Dedifferentiated amniotic fluid mesenchymal stem cell (primary cell): Measurements from ENCODE around the gene UBE3A.

Source experiments
- DNase-seq: peaks from one replicate; pipeline ENCODE4 v3.0.0-alpha.2; 2016; ENCODE audit errors: extremely low spot score

UBE3A gene

GRCh38 chr15:25331860-25332259 is 107.0 kb downstream of the UBE3A start:
- no peak for DNase-seq

GRCh38 chr15:25331404-25331803 is 107.4 kb downstream of the UBE3A start:
- DNase-seq: no peak

- no peak for DNase-seq
Measured at GRCh38 chr15:25329696-25330095, 109.1 kb downstream of the UBE3A start.

DNA sequence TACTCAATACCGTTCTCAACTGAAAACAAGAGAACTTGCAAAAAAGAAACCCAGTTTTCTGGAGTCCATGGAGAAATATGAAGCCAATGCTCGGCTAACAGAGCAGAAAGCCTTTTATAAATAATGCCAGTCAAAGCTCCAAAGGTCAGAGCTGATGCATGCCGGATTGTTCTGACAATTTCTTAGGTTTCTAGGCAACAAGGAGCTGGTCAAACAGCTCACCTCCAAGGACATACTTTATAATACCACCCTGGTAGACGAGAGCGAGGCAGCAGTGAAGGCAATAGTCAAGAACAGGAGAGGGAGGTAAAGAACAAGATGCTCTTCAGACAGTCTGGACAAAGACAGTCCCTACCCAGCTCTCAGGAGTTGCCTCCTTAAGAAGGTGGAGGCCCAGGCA is 111.1 kb downstream of the UBE3A start:
- DNase-seq: no peak

GRCh38 chr15:25325187-25325586 is 113.6 kb downstream of the UBE3A start:
- no peak for DNase-seq

- no peak for DNase-seq
Measured at GRCh38 chr15:25323420-25323819, 115.4 kb downstream of the UBE3A start.

DNA sequence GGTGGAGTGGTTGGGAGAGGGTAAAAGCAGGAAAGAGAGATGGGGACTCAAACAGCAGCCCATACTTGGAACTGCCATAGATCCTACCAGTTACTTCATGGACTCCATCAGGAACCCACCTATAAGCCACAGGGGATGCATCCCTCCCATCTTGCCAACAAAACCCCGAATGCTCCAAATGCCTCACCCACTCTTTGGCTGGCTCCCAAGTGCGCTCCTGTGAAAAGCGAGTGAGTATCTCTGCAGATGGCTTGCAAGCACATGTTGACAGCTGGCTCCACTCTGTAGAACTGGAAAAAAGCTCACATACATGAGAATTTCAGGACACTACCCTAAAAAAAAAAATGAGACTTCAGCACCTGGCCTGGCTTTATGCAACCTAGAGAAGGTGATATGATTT is 151.0 kb downstream of the UBE3A start:
- DNase-seq: no peak
